DMS 273 treated with DMSO at 0.1 percent for 48 hours (cell line): ENCODE results near the gene PNMA8A.
A peak's percentile ranks its signal among the peaks of the same experiment; 100 is the strongest.
"Not testable (repeated sequence)": the region's sequence is repeated elsewhere in the genome, so short reads cannot be mapped to it uniquely, and the experiment has no call there.

Experiments
- DNase-seq: peaks from one replicate; lab custom pipeline; 2025; lab: John Stamatoyannopoulos, UW

PNMA8A gene

DNA sequence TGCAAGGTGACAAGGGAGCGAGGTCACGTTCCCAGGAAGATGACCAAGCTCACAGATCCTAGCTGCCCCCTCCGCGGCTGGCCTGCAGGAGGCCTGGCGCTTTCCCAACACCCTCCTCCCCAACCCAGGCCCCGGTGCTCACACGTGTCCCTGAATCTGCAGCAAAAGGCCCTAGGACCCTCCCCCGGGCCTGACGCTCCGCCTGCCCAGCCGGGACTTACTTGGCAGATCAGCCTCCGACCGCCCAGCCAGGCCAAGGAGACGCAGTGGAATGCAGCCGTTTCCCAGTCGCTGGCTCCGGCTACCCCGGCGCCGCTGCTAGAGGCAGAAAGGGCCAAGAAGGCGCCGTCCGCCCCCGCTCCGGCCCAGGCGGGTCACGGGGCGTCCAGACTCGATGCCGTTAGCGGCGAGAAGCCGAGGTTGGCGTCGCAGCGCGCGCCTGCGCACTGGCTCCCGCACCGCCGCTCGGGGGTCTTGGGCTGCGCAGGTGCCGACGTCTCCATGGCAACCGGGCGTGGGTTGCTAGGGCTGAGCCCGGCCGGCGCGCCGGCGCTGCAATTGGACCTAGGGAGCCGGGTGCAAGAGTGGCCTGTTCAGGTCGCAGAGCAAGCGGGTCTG lies at the start of gene PNMA8A:
Gene PNMA8A, minus strand, starts transcription at position 448 of the 618 bp plus-strand sequence. CDS start 528 bp downstream, outside the sequence.
- DNase-seq, result peak; percentile 53

- no peak for DNase-seq
Measured at GRCh38 chr19:46520616-46521015, 49.3 kb upstream of the PNMA8A start.

DNA sequence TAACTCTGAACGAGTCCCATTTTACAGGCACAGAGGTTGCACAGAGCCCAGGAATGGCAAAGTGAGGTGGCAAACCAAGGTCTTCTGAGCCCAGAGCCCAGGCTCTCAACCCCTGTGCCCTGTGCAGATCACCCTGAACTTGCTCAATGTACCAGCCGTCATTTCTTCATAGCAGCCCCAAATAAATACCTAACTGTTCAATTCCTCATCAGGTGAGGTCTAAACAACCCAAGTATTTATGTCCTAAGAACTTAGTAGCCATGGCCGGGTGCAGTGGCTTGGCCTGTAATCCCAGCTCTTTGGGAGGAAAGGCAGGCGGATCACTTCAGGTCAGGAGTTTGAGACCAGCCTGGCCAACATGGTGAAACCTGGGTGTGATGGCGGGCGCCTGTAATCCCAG lies 46.1 kb upstream of the PNMA8A start:
- DNase-seq, result no peak

GRCh38 chr19:46515879-46516350 lies 44.6 kb upstream of the PNMA8A start:
- DNase-seq, result no peak

DNA sequence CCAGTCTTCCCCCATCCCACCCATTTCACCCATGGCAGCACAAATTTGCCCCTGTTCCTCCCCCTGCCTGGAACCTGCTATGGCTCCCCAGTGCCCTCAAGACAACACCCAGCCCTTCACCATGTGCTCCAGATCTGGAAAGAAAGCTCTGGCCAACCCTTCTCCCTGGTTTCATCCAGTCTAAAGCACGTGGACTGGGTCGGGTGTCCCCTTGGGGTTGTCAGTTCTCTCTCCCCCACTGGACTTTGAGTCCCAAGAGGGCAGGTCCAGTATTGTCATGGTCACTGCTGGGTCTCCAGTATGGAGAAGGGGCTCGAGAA lies 43.9 kb upstream of the PNMA8A start:
- DNase-seq, result no peak

DNA sequence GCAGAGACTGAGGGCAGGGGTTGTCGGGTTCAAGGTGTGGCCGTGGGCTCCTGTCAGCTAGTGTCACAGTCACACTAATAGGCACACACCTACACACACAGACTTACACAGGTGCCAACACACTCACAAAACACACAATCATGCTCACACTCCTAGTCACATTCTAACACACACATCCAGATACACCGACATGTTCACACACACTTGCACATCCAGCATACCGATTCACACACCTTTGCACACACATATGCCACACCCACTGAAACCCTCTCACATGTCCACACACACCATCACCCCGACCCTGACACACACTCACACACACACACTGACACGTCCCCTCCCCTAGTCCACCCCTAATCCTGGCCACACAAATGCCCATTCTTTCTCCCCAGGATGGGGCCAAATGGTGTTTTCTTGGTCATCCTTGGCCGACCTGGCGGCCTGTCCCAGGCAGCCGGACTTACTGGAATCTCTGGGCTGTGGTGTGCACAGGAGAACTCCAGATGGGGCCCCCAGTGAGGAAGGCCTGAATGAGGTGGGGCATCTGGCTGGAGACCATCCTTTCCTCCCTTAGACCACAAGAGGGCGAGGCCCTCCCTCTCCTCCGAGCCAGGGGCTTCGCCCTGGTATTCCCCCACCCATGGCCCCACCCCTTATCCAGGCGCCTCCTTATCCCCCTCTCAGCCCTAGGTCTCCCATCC lies 43.4 kb upstream of the PNMA8A start:
- DNase-seq, result no peak

- DNase-seq, result peak; percentile 19
Measured at GRCh38 chr19:46513461-46514236, 42.3 kb upstream of the PNMA8A start.

DNA sequence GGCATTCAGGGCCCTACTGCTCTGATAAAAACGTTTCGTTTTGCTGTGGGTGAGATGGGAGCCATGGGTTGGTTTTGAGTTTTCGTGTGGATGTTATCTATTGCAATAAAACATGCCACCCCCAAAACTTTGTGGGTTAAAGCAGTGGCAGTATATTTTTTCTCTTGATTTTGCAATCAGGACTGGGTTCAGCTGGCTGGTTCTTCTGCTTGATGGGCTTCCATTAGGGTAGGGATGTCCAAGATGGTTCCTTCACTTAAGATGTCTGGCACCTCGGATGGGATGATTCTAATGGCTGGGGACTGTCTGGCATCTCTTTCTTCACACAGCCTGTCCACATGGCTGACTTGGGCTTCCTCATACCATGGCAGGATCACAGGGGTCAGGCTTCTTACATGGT lies 39.9 kb upstream of the PNMA8A start:
- no peak for DNase-seq

- DNase-seq, result no peak
Measured at GRCh38 chr19:46508206-46508605, 36.8 kb upstream of the PNMA8A start.

- no peak for DNase-seq
Measured at GRCh38 chr19:46503848-46504453, 32.6 kb upstream of the PNMA8A start.

DNA sequence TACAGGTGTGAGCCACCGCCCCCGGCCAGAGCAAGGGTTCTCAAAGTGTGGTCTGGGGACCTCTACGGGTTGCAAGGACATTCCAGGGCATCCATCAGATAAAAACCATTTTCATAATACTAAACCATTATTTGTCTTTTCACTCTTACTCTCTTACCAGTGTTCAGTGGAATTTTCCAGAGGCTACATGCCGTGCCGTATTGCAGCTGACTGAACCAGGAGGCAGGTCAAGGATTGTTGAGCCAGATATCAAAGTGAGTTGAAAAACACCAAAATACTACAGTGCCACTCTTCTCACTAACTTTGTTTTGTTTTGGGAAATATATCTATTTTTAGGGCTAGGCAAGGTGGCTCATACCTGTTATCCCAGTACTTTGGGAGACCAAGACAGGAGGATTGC lies 31.5 kb upstream of the PNMA8A start:
- no peak for DNase-seq

GRCh38 chr19:46499692-46500091 lies 28.3 kb upstream of the PNMA8A start:
- DNase-seq, result no peak

DNA sequence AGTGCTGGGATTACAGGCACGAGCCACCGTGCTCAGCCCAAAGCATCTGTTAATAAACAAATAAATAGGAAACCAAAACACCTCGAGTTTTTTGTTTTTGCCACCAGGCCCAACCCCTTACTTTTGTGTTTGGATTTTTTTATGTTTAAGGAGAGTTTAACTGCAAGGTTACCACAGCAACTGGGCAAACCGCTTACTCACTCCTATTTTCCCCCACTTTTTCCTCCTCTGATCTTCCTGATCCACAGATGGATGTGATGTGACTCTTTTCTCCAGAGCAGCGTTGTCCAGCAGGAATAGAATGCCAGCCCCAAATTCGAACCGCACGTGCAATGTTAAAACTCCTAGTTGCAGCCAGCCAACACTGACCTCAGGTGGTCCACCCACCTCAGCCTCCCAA lies 26.4 kb upstream of the PNMA8A start:
- no peak for DNase-seq

DNA sequence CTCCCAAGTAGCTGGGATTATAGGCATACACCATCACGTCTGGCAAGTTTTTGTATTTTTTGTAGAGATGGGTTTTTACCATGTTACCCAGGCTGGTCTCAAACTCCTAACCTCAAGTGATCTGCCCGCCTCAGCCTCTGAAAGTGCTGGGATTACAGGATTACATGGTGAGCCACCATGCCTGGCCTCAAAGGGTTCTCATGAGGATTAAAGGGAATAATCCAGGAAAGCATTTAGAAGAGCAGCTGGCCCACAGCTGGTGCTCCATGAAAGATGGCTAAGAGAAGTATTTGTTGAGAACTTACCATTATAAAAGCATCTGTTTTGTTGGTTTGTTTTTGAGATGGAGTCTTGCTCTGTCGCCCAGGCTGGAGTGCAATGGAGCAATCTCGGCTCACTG lies 25.5 kb upstream of the PNMA8A start:
- not testable (repeated sequence) for DNase-seq

- no peak for DNase-seq
Measured at GRCh38 chr19:46496304-46496703, 24.9 kb upstream of the PNMA8A start.

GRCh38 chr19:46495786-46496099 lies 24.4 kb upstream of the PNMA8A start, which contains the start of gene PNMA8B:
Gene PNMA8B (minus strand): TSS chr19:46495867. CDS start chr19:46495465, 402 bp downstream.
- DNase-seq, result peak; percentile 7

DNA sequence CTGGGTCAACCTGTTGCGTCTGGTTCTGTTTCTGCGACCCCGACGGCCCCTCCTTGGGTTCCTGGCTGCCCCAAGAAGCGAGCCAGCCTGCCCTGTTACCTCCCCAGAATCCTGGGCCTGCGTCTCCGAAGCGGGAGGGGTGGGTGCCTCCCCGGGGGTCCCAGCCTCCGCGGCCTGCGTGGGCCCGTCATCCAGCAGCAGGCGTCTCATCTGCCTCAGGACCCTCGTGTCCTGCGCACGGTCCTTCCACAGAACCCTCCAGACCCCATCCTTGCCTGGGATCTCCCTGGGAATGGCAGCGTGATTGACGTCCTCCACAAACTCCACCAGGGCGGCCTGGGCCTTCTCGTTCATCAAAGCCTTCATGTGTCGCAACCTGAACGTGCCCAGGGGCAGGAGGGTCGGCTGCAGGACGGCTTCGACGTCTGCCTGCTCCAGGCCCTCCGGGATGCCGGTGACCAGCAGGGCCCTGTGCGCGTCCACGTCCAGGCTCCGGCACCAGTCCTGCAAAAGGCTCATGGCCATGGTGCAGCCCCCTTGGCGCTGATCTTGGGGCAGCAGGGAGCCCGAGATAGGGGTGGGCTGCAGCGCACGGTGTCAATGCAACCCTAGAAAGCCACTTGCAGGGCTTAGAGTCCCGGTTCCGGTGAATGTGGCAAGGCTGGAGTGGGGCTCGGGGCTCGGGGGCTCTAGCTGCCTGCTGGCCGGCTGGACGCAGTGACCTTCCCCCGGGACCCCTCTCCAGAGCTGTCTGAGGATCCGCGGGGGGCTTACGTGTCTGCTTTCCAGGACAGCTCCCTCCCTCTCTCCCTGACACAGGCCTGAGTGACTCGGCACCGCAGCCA lies 23.8 kb upstream of the PNMA8A start:
- DNase-seq, result no peak

DNA sequence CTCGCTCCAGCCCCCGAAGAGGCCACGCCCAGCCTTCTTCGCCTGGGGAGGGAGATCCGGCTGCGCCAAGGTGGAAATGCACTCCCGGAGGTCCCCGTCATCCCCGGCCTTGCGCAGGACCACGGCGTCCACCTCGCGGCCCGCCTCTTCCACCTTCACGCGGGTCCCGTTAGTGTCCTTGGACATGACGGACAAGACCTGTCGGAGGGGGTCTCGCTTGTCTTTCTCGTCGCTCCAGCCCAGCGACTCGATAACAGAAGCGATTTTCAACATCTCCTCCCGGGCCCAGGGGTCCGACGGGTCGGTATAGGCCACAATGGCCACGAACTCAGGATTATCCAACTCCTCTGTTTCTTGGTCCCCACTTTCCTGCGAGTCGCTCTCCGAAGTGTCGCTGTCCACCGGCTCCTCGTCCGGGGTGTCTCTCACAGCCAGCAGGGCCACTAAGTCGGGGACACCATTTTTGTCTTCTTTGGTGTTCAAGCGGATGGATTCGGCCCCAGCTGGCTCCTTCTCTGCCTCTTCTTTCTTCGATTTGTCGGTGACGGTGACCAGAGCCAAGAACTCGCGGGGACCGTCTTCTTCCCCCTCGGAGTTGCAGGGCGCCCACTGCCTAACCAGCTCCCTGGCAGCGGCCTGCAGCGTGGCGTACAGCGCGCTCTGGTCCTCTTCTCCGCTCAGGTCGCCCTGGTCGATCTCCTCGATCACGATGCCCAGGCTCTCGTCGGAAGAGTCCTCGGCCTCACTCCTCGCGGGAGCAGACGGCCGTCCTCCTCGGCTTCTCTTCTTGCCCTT lies 23.0 kb upstream of the PNMA8A start:
- DNase-seq, result no peak

DNA sequence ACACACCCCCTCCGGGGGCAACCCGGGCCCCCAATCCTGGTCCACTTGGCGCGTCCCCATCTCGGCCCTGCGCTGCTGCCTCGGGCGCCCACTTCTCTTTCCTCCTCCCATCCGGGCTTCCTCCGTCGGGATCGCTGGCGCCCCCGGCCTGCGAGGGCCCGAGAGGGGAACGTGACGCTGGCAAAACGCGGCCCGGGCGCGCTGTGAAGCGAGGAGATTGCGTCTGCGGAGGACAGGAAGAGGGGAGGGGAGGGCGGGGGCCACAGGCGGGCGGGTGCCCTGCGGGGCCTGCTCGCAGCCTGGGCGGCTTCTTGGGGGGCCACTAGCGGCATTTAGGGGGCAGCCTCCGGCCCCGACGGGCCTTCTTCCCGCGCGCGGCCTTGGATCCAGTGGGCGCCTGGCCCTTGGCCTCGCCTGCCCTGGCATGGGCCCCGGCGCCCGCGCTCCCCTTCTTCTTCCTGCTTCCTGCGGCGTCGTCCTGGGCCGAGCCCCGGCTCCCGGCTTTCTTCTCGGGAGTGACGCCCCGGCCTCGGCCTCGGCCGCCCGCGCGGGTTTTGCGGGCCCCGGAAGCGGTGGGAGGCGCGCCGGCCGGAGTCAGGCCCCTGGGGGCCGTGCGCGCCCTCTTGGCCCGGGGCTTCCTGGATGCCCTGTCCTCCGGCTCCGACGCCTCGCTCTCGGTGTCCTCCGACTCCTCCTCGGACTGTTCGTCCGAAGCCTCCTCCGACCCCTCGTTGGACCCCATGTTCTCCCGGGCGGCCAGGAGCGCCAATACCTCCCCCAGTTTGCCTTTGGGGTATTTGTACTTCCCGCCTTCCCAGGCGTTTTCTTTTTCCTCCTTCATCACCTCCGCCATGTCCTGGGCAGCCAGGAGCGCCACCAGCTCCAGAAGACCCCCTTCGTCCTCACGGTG lies 22.1 kb upstream of the PNMA8A start:
- no peak for DNase-seq

DNA sequence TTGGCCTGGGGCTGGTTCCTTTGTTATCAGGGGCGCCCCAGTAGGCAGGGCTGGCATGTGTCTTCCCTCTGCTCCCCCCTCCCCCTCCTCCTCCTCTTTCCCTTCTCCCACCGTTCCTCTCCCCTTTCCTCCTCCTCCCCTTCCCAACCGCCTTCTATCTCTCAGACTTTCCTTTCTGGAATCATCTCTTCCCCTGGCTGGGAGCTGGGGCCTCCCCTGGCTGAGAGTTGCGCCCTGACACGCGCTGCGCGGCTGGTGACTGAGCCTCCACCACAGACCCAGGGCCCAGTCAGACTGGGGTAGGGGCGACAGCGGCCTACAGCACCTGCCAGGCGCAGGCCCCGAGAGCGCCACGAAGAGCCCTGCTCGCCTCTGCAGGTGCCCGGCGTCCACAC lies 21.5 kb upstream of the PNMA8A start:
- no peak for DNase-seq
